ENCODE data around the gene GNB1L.

DNA sequence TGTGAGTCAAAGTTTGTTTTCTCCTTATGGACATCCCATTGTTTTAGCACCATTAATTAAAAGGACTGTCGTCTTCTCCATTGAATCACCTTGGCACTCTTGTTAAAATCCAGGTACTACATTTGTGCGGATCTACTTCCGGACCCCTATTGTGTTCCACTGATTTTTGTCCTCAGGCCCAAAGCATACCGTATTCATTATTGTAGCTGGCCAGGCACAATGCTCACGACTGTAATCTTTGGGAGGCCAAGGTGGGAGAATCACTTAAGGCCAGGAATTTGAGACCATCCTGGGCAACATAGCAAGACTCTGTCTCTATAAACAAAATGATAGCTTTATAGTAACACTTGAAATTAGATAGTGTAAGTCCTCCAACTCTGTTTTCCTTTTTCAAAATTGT, 8.9 kb upstream of the GNB1L start:
- TF ChIP-seq FOXP2 (optimal IDR thresholded peaks at IDR 0.05; ENCODE audit: control extremely low read depth, extremely low read length, insufficient read depth) (no peak), EZH2 (IDR thresholded peaks at IDR 0.05) (no peak), POLR2AphosphoS5 (IDR thresholded peaks at IDR 0.05; ENCODE audit: borderline replicate concordance, low read depth, low read length) (no peak)

Measured in SK-N-MC (cell line).